HG03025 (cell line): ENCODE results near the gene MAGI1.
"Not testable (repeated sequence)": the region's sequence is repeated elsewhere in the genome, so short reads cannot be mapped to it uniquely, and the experiment has no call there.

ENCODE experiments used
- ATAC-seq: cut with Tn5 transposase; IDR thresholded peaks from one replicate; pipeline ENCODE4 v1.9.1; 2021; ENCODE audit warnings: mild to moderate bottlenecking, moderate library complexity; ENCODE audit not compliant: unreplicated experiment, low FRiP score

The MAGI1 gene

GRCh38 chr3:65617209-65617608, 421.5 kb downstream of the MAGI1 start:
- no peak for ATAC-seq

- ATAC-seq, result no peak
Observed at GRCh38 chr3:65616563-65616962, 422.2 kb downstream of the MAGI1 start.

GRCh38 chr3:65615329-65615728, 423.4 kb downstream of the MAGI1 start:
- ATAC-seq, result no peak

GRCh38 chr3:65614585-65614984, 424.1 kb downstream of the MAGI1 start:
- no peak for ATAC-seq

GRCh38 chr3:65607965-65608460, 430.7 kb downstream of the MAGI1 start:
- ATAC-seq, result not testable (repeated sequence)

- ATAC-seq, result no peak
Observed at GRCh38 chr3:65607101-65607500, 431.6 kb downstream of the MAGI1 start.

- no peak for ATAC-seq
Observed at GRCh38 chr3:65605876-65606432, 432.8 kb downstream of the MAGI1 start.

GRCh38 chr3:65604863-65605526, 433.7 kb downstream of the MAGI1 start:
- no peak for ATAC-seq

GRCh38 chr3:65603631-65604030, 435.1 kb downstream of the MAGI1 start:
- no peak for ATAC-seq

- ATAC-seq, result no peak
Observed at GRCh38 chr3:65600888-65601287, 437.8 kb downstream of the MAGI1 start.

GRCh38 chr3:65597952-65598413, 440.7 kb downstream of the MAGI1 start:
- ATAC-seq, result no peak

- no peak for ATAC-seq
Observed at GRCh38 chr3:65597226-65597951, 441.3 kb downstream of the MAGI1 start.

- no peak for ATAC-seq
Observed at GRCh38 chr3:65596571-65597225, 442.0 kb downstream of the MAGI1 start.

GRCh38 chr3:65596029-65596300, 442.8 kb downstream of the MAGI1 start:
- ATAC-seq, result no peak

- no peak for ATAC-seq
Observed at GRCh38 chr3:65595222-65596028, 443.3 kb downstream of the MAGI1 start.

GRCh38 chr3:65593780-65594752, 444.7 kb downstream of the MAGI1 start:
- no peak for ATAC-seq

- ATAC-seq, result no peak
Observed at GRCh38 chr3:65591313-65591712, 447.4 kb downstream of the MAGI1 start.

- no peak for ATAC-seq
Observed at GRCh38 chr3:65588884-65589283, 449.8 kb downstream of the MAGI1 start.
